ENCODE measurements around the gene SPECC1.

Gene SPECC1

DNA sequence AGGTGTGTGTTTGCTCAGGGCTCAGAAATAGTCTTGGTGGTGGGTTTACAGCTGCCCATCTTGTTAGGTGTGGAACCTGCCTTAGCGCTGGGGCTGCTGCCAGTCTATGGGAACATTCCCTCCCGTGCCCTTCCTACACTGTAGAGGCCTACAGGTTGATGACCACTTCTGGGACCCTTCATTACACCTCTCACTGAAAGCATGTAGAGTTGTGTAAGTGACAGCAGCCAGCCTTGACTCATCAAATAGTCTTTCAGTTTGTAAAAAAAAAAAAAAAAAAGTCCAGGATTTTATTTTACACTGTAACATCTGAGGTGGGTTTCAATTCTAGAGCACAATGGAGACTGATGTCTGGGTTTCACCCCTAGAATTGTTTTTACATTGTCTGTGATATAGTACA is 193.9 kb downstream of the SPECC1 start:
- H3K36me3 ChIP-seq (ENCODE audit: control insufficient read depth, insufficient read depth, low read length) = peaks cover 3% of the 10 kb centered on the region
- H3K4me3 ChIP-seq (ENCODE audit: low read depth, low read length) = no peak overlapping the region
- H3K4me1 ChIP-seq (ENCODE audit: control insufficient read depth, insufficient read depth, low read length) = peaks cover 32% of the 10 kb centered on the region
- H3K27me3 ChIP-seq (ENCODE audit: control insufficient read depth, insufficient read depth, low read length) = no peaks in the 10 kb centered on the region
- H3K9ac ChIP-seq (ENCODE audit: low read depth, low read length) = no peak overlapping the region
- H3K9me3 ChIP-seq (ENCODE audit: control insufficient read depth, insufficient read depth, low read length) = no peaks in the 10 kb centered on the region

DNA sequence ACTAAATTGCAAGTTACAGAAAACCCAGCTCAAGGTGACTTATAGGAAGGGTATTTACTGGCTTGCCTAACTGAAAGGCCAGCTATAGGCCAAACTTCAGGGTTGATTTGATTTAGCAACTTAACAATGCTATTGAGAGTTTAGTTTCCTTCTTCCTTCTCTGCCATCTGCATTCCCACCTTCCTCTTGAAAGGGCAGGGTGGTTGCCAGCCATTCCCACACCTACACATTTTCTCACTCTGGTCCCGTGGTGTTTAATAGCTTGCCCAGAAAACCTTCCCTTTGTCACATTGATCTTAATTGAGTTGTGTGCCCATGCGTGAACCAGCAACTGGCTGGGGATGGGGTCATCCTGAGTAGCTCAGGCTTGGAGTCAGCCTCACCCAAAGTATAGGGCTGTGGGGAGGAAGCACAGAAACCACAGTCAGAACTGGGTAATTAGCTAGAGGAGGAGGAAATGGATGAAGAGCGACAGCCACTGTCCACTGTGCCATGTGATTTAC is 194.7 kb downstream of the SPECC1 start:
- no peaks in the 10 kb centered on the region for H3K9me3 ChIP-seq (ENCODE audit: control insufficient read depth, insufficient read depth, low read length)
- peaks cover 3% of the 10 kb centered on the region for H3K36me3 ChIP-seq (ENCODE audit: control insufficient read depth, insufficient read depth, low read length)
- no peak overlapping the region for H3K9ac ChIP-seq (ENCODE audit: low read depth, low read length)
- no peak overlapping the region for H3K4me3 ChIP-seq (ENCODE audit: low read depth, low read length)
- H3K4me1 ChIP-seq (ENCODE audit: control insufficient read depth, insufficient read depth, low read length) = peaks cover 32% of the 10 kb centered on the region
- no peaks in the 10 kb centered on the region for H3K27me3 ChIP-seq (ENCODE audit: control insufficient read depth, insufficient read depth, low read length)

DNA sequence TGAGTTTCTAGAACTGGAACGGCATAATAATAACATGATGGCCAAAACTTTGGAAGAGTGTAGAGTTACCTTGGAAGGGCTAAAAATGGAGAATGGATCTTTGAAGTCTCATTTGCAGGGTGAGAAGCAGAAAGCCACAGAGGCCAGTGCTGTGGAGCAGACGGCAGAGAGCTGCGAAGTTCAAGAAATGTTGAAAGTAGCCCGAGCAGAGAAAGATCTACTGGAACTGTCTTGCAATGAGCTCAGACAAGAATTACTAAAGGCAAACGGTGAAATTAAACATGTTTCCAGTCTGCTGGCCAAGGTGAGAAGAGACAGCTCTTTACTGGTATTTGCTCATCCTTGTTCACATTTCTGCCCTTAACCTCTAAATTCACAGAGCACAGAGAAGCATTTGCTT is 196.4 kb downstream of the SPECC1 start:
- Histone ChIP-seq H3K9me3 (ENCODE audit: control insufficient read depth, insufficient read depth, low read length) (no peaks in the 10 kb centered on the region), H3K4me3 (ENCODE audit: low read depth, low read length) (no peak overlapping the region), H3K36me3 (ENCODE audit: control insufficient read depth, insufficient read depth, low read length) (peaks cover 3% of the 10 kb centered on the region), H3K27me3 (ENCODE audit: control insufficient read depth, insufficient read depth, low read length) (no peaks in the 10 kb centered on the region), H3K9ac (ENCODE audit: low read depth, low read length) (no peak overlapping the region), H3K4me1 (ENCODE audit: control insufficient read depth, insufficient read depth, low read length) (peaks cover 28% of the 10 kb centered on the region)

DNA sequence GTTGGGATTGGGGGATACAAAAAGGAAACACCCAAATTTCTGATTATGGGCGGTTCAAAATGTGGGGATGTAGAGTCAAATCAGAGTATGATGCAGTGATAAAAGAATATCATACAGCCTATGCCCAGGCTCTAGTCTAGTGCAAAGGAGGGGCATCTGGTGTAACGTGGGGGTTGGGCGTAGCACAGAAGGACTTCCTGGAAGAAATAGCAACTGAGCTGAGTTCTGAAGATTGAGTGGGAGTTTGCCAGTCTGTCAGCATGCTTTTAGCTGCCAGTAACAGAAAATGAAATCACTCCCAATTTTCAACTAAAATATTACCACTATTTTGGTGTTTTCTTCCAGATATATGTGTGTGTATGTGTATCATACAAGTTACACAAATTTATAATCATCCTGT is 196.9 kb downstream of the SPECC1 start:
- Histone ChIP-seq H3K9ac (ENCODE audit: low read depth, low read length) (no peak overlapping the region), H3K9me3 (ENCODE audit: control insufficient read depth, insufficient read depth, low read length) (no peaks in the 10 kb centered on the region), H3K4me3 (ENCODE audit: low read depth, low read length) (no peak overlapping the region), H3K27me3 (ENCODE audit: control insufficient read depth, insufficient read depth, low read length) (no peaks in the 10 kb centered on the region), H3K36me3 (ENCODE audit: control insufficient read depth, insufficient read depth, low read length) (peaks cover 4% of the 10 kb centered on the region), H3K4me1 (ENCODE audit: control insufficient read depth, insufficient read depth, low read length) (peaks cover 28% of the 10 kb centered on the region)

DNA sequence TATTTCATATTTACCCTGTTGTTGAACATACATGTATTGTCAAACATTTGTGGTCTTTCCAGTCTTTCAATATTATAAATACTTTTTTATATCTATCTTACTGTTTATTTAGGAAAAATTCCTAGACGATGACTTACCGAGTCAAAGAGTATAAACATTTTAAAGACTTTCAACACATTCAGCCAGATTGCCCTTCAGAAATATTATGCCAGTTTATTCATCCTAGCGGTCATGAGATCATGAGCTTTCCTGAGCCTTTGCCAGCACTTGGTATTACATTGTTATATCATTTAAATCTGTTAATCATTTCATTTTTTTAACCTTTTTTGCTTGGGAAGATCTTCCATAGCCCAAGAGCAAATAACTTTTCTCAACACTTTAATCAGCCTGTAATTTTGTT is 197.4 kb downstream of the SPECC1 start:
- Histone ChIP-seq H3K4me1 (ENCODE audit: control insufficient read depth, insufficient read depth, low read length) (peaks cover 26% of the 10 kb centered on the region), H3K4me3 (ENCODE audit: low read depth, low read length) (no peak overlapping the region), H3K9me3 (ENCODE audit: control insufficient read depth, insufficient read depth, low read length) (no peaks in the 10 kb centered on the region), H3K36me3 (ENCODE audit: control insufficient read depth, insufficient read depth, low read length) (peaks cover 7% of the 10 kb centered on the region), H3K27me3 (ENCODE audit: control insufficient read depth, insufficient read depth, low read length) (no peaks in the 10 kb centered on the region), H3K9ac (ENCODE audit: low read depth, low read length) (no peak overlapping the region)

DNA sequence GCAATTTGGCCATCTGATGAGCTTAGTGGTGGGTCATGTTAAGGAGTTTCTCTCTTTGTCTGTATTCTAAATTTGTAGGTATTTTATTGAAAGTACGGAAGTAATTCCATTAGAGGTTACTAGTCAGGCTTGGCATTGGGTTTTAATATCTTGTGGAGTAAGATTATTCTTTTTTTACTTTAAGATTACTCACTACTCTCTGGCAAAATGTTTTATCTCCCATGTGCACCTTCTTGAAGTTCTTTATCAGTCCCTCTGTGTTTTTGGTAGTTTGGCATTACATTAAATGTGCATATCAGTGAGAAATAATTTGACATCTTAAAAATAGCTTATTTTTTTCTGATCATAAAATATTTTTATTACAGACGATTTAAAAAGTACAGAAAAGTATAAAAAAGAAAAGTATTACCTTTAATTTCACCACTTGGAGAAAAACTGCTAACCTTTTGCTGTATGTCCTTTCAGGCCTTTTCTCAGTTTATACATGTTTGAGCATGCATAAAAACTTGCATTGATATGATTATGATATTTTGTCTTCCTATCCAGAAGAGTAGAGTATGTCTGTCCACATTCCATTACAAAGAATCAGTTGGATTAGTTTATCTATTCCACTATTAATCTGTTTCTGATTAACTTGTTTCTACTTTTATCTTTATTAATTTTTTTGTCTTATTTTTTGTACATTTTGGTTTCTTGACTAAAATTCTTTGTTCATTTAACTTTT is 198.3 kb downstream of the SPECC1 start:
- no peaks in the 10 kb centered on the region for H3K27me3 ChIP-seq (ENCODE audit: control insufficient read depth, insufficient read depth, low read length)
- H3K9ac ChIP-seq (ENCODE audit: low read depth, low read length) = no peak overlapping the region
- H3K4me1 ChIP-seq (ENCODE audit: control insufficient read depth, insufficient read depth, low read length) = peaks cover 21% of the 10 kb centered on the region
- H3K9me3 ChIP-seq (ENCODE audit: control insufficient read depth, insufficient read depth, low read length) = no peaks in the 10 kb centered on the region
- no peak overlapping the region for H3K4me3 ChIP-seq (ENCODE audit: low read depth, low read length)
- H3K36me3 ChIP-seq (ENCODE audit: control insufficient read depth, insufficient read depth, low read length) = peaks cover 9% of the 10 kb centered on the region

DNA sequence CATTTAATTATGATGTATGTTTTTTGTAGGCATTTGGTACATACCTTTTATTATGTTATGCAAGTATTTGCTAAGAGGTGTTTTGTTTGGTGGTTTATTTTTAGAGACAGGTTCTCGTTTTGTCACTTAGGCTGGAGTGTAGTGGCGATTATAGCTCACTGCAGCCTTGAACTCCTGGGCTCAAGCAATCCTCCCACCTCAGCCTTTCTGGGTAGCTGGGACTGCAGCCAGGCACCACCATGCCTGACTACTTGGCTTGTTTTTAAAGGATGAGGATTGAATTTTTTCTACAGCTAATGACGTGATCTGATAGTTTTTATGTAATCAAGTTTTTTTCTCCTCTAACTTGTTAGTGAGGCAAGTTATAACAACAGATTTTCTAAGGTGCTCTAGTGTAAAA is 199.6 kb downstream of the SPECC1 start:
- Histone ChIP-seq H3K36me3 (ENCODE audit: control insufficient read depth, insufficient read depth, low read length) (peaks cover 9% of the 10 kb centered on the region), H3K9me3 (ENCODE audit: control insufficient read depth, insufficient read depth, low read length) (no peaks in the 10 kb centered on the region), H3K9ac (ENCODE audit: low read depth, low read length) (no peak overlapping the region), H3K4me1 (ENCODE audit: control insufficient read depth, insufficient read depth, low read length) (peaks cover 12% of the 10 kb centered on the region), H3K4me3 (ENCODE audit: low read depth, low read length) (no peak overlapping the region), H3K27me3 (ENCODE audit: control insufficient read depth, insufficient read depth, low read length) (no peaks in the 10 kb centered on the region)

DNA sequence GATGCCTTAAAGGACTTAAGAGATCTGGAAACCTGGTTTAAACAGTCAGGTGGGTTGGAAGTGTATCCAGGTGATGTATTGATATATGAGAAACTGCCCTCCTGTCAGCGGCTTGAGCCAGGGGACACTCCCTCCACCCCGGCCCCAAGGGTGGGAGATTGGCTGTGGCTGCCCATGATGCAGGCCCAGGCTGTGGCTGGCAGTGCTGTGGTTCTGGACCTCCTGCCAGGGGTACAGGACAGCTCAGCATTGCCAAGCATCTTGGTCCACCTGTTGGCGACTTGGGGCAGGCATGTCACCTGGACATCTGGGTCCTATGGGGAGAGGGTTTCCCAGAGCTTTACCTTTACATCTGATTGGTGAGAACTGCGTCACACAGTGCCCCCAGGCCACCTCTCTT is 201.0 kb downstream of the SPECC1 start:
- Histone ChIP-seq H3K36me3 (ENCODE audit: control insufficient read depth, insufficient read depth, low read length) (peaks cover 6% of the 10 kb centered on the region), H3K9me3 (ENCODE audit: control insufficient read depth, insufficient read depth, low read length) (no peaks in the 10 kb centered on the region), H3K9ac (ENCODE audit: low read depth, low read length) (no peak overlapping the region), H3K27me3 (ENCODE audit: control insufficient read depth, insufficient read depth, low read length) (no peaks in the 10 kb centered on the region), H3K4me3 (ENCODE audit: low read depth, low read length) (no peak overlapping the region), H3K4me1 (ENCODE audit: control insufficient read depth, insufficient read depth, low read length) (peaks cover 9% of the 10 kb centered on the region)

DNA sequence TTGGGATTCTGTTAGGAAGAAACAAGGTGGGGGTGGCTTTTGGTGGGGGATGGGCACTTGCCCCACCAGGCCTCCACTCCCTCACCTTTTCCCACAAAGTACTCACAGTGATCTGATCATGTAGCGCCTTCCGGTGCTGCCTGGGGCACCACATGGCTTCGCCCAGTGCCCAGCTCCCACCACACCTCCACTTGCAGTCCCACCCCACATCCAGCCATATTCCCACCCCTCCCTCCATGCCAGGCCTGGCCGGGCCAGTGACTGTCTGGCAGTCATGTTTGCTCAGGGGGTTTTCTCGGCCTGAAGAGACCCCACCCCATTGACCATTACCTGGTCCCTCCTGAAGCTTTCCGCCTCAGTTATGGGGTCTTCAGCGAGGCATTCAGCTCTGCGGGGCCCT is 201.5 kb downstream of the SPECC1 start:
- peaks cover 6% of the 10 kb centered on the region for H3K36me3 ChIP-seq (ENCODE audit: control insufficient read depth, insufficient read depth, low read length)
- H3K4me3 ChIP-seq (ENCODE audit: low read depth, low read length) = no peak overlapping the region
- peaks cover 9% of the 10 kb centered on the region for H3K4me1 ChIP-seq (ENCODE audit: control insufficient read depth, insufficient read depth, low read length)
- H3K27me3 ChIP-seq (ENCODE audit: control insufficient read depth, insufficient read depth, low read length) = no peaks in the 10 kb centered on the region
- H3K9ac ChIP-seq (ENCODE audit: low read depth, low read length) = no peak overlapping the region
- H3K9me3 ChIP-seq (ENCODE audit: control insufficient read depth, insufficient read depth, low read length) = no peaks in the 10 kb centered on the region

DNA sequence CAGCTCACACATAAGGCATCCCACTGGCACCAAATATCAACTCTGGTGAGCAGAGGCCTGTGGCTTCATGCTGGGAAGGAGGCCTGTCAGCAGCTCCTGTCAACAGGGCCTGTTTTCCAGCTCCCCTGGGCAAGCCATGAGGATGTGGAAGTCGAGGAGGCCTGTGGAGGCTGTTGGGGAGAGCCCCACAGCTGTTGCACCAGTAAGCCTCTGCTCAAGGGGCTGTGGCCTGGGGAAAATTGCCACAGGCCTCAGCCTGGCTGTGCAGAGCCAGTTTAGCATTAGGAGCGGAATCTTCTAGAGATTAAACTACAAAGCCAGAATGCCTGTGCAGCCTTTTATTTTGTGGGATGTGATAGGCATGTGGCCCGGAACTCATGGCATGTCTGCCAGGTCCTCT is 202.1 kb downstream of the SPECC1 start:
- no peaks in the 10 kb centered on the region for H3K27me3 ChIP-seq (ENCODE audit: control insufficient read depth, insufficient read depth, low read length)
- no peaks in the 10 kb centered on the region for H3K9me3 ChIP-seq (ENCODE audit: control insufficient read depth, insufficient read depth, low read length)
- H3K4me3 ChIP-seq (ENCODE audit: low read depth, low read length) = no peak overlapping the region
- peaks cover 6% of the 10 kb centered on the region for H3K36me3 ChIP-seq (ENCODE audit: control insufficient read depth, insufficient read depth, low read length)
- H3K4me1 ChIP-seq (ENCODE audit: control insufficient read depth, insufficient read depth, low read length) = peaks cover 8% of the 10 kb centered on the region
- H3K9ac ChIP-seq (ENCODE audit: low read depth, low read length) = no peak overlapping the region

DNA sequence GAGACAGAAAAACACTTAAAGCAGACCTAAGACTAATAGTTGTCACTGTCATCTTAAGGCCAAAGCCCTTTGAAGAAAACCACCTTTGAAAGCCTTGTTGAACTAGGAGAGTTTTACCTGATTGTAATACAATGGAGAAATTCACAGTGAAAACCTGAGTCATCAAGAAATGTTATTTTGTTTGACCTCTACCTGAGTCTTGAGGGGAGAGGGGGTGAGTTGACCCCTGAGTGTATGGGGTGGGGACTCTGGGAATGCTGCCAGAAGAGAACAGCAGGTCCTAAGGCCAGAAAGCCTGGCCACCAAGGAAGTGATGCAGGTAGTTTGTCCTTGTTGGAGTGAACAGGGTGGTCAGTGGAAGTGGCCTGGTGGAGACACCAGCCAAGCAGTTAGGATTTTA is 204.3 kb downstream of the SPECC1 start:
- Histone ChIP-seq H3K9me3 (ENCODE audit: control insufficient read depth, insufficient read depth, low read length) (no peaks in the 10 kb centered on the region), H3K4me1 (ENCODE audit: control insufficient read depth, insufficient read depth, low read length) (peaks cover 23% of the 10 kb centered on the region), H3K4me3 (ENCODE audit: low read depth, low read length) (no peak overlapping the region), H3K27me3 (ENCODE audit: control insufficient read depth, insufficient read depth, low read length) (no peaks in the 10 kb centered on the region), H3K9ac (ENCODE audit: low read depth, low read length) (no peak overlapping the region), H3K36me3 (ENCODE audit: control insufficient read depth, insufficient read depth, low read length) (peaks cover 6% of the 10 kb centered on the region)

DNA sequence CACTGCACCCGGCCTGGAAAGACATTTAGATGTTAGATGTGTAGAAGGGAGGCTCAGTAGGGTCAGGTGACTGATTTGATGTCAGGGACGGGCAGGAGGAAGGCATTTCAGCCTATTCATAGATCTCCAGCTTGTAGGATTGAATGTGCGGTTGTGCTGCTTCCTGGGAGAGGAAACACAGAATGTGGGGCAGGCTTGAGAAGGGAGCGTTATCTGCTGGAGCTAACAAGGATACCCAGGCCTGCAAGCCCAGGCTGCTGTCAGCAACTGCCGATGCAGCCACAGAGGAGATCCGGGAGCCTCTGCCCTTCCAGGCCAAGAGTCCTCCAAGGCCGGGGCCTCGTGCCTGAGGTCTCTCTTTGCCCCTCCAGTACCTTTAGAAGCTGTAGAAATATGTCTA is 205.6 kb downstream of the SPECC1 start:
- no peaks in the 10 kb centered on the region for H3K27me3 ChIP-seq (ENCODE audit: control insufficient read depth, insufficient read depth, low read length)
- H3K36me3 ChIP-seq (ENCODE audit: control insufficient read depth, insufficient read depth, low read length) = peaks cover 6% of the 10 kb centered on the region
- no peak overlapping the region for H3K9ac ChIP-seq (ENCODE audit: low read depth, low read length)
- no peak overlapping the region for H3K4me3 ChIP-seq (ENCODE audit: low read depth, low read length)
- no peaks in the 10 kb centered on the region for H3K9me3 ChIP-seq (ENCODE audit: control insufficient read depth, insufficient read depth, low read length)
- H3K4me1 ChIP-seq (ENCODE audit: control insufficient read depth, insufficient read depth, low read length) = peaks cover 23% of the 10 kb centered on the region

Data from iPS-15b (cell line).